NK-92 treated with Interleukin-12 subunit alpha and Interleukin-12 subunit beta, amount 100 ng/mL, for 24 hours (cell line): Measurements from ENCODE around the gene RBM15.

Experiments
- DNase-seq: peaks from one replicate; lab custom pipeline; 2025; lab: John Stamatoyannopoulos, UW

Gene RBM15, protein sequence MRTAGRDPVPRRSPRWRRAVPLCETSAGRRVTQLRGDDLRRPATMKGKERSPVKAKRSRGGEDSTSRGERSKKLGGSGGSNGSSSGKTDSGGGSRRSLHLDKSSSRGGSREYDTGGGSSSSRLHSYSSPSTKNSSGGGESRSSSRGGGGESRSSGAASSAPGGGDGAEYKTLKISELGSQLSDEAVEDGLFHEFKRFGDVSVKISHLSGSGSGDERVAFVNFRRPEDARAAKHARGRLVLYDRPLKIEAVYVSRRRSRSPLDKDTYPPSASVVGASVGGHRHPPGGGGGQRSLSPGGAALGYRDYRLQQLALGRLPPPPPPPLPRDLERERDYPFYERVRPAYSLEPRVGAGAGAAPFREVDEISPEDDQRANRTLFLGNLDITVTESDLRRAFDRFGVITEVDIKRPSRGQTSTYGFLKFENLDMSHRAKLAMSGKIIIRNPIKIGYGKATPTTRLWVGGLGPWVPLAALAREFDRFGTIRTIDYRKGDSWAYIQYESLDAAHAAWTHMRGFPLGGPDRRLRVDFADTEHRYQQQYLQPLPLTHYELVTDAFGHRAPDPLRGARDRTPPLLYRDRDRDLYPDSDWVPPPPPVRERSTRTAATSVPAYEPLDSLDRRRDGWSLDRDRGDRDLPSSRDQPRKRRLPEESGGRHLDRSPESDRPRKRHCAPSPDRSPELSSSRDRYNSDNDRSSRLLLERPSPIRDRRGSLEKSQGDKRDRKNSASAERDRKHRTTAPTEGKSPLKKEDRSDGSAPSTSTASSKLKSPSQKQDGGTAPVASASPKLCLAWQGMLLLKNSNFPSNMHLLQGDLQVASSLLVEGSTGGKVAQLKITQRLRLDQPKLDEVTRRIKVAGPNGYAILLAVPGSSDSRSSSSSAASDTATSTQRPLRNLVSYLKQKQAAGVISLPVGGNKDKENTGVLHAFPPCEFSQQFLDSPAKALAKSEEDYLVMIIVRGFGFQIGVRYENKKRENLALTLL

DNA sequence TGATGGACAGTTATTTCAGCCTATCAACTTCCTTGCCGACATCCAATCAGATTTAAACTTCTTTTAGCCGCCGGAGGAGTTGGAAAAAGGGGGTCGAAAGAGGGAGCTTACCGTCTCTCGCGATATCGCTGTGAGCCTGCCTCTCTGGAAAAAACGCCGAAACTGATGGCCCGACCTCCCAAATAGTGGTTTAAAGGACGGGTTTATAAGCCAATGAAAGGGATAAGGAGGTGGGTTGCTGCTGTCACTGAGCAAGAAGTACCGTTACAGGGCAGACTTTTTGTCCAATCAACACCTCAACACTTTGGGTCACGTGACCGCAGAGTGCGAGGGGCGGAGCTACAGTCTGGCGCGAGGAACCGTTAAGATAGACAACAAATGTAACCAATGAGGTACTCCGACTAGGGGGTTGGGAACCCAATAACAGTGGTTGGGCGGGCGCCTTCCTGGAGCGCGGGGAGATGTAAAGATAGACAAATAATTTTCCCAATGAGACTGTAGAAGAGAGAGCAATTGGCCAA lies at the start of gene RBM15:
TSS of gene RBM15 (plus strand) at position 492 of the 521 bp plus-strand sequence. CDS start at position 521, 29 bp downstream.
- peak; percentile 97 for DNase-seq

DNA sequence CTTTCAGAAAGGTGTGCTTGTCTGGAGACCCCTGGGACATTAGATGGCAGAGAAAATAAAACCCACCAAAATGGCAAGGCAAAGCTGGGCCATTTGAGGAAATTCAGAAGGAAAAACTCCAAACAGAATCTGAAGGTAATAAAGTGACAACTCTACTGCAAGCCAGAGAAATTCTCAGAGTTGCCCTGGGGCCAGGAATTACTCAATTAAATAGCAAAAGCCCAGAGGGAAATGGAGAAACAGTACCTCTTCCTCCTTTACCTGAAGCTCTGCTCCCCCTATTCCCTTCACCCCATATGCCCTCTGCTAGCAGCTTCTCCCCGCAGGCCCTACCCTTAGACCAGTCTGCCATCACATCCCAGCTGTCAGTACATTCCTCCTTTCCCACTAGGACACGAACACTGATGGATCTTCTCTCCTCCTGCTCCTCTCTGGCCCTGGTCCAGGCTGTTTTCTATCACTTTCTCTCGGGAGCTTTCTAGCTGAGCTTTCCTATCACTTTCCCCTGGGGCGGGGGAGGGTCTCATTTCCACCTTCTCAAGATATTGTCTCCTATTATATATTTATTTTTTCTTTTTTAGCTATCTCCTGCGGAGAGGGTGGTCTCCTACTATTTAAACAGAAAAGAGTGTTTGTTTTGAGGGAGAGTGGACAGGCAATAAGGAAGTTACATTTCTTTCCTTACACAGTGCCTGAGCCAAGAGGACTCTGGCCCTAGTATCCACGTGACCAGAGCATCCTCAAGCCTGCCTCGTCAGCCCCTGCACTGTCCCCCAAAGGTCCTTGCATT lies 47.7 kb upstream of the RBM15 start:
- DNase-seq, result no peak

DNA sequence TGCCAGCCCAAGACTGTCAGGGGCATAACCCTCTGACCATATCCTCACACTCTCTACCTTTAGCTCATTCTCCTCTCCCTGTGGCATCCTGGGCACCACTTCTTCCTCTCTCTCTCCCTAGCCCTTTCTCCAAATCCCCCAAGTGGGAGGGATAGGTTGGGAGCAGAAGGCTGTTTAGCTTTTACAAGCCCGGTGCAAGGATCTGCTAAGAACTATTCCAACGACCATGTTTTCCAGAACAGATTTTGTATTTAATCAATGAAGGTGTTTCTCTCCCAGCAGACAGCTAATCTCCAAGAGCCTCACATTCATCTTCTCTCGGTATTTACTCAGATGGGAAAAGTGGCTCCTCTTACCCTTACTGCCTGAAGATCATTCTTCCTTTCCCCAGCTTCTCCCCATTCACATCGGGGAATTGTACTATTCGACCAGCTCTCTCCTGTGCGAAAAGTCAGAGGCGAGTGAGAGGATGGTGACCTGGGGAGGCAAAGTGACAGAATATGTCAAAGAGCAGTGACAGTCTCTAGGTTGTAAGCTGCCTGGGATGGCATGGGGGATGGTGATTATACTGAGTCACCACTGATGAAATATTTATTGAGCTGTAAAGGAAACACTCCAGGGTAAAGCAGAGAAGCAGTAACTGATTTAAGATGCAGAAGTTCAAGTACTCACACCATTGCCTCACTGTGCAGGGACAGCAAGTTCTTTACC lies 47.0 kb upstream of the RBM15 start:
- DNase-seq, result no peak

DNA sequence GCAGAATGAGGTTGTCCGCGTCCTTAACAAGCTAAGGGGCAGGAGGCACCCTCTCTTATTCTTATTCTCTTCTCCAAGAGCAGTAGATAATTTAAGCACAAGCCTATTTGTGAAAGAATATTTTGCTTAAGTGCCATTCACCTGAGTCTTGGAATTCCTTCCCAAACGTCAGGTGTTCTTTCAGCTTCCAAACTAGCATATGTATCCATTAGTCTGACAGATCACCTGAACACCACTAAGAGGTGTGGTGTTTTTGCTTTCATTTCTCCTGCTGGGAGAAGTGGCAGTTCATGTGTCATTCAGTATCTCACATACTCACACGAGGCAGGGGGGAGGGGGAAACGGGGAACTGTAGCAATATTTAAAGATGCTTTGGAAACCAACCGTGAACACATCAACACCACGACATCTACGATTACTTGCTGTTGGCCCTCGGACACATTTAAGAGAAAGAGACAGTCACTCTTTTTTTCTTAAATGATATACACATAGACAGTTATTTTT lies 45.5 kb upstream of the RBM15 start:
- no peak for DNase-seq

DNA sequence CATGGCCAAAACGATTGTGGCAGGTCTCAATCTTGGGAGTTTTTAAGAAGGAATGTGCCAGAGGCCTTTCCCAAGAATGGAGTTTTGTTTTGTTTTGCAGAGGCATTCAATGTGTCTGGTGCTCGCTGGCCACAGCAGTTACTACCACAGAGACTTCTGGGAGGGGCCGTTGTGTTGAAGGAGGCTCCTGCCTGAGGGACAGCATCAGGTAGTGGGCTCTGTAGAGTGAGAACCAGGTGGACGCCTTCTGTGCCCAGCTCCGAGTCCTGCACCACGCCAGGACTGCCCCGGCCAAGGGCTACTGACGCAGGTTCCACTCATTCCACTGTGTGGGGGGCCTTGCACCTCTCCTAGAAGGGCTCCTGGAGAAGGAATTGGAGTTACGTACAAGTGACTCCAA lies 44.9 kb upstream of the RBM15 start:
- no peak for DNase-seq

DNA sequence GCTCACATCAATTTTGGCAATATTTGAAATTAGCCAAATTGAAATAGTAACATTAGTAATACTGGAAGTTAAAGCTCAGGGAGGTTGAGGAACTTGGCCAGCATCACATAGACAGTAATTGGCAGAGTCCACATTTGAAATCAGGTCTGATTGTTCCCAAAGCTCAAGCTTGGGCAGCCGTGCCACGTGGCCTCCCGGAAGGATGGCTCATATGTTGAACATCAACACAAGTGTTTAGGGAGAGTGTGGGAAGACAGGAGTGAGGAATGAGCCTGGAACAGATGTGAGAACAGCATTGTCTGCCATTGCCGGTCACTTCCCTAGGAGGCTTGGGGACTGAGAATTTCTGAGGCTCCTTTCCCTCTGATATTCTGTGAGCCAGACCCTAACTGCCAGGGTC lies 40.2 kb upstream of the RBM15 start:
- DNase-seq, result no peak

DNA sequence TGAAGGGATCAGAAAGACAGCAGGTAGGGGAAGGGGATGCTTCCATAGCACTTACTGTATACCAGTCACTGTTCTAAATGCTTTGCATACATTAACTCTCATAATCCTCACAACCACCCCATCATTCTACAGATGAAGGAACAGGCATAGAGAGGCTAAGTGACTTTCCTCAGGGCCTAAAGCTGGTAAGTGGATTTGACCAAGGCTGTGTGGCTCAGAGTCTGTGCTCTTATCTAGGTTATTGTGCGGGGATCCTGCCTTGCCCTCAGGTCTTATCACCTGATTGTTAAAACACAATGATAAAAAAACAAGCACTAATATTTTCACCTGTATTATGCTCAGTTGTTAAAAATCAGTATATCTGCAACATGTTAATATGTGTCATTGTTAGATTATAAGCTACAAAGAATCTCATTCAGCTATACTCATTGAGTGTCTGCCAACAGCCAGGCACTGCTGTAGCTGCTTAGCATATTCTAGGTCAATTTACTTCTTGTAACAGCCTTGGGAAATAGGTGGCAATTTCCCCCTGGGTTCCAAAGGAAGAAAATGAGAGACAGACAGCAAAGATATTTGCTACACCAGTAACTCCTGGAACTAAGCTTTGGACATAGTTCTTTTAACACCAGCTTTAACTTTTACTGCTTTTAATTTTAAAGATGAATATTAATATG lies 38.6 kb upstream of the RBM15 start:
- no peak for DNase-seq

DNA sequence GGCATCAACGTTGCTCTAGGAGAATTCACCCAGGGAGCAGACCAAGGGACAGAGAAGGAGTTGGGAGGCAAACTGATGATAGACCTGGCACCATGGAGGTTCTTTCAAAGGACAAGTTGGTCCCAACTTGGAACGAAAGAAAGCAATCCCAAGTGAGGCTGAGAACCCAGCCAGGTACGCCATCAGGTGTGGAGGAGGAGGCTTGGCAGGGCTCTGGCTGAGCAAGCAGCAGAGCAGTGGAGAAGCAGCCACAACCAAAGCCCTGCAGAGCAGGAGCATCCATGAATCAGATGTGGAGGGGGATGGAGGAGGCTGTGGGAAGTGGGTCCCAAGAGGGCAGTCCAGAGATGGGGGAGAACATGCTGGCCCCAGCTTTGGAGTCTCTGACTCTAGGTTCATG lies 36.3 kb upstream of the RBM15 start:
- no peak for DNase-seq

DNA sequence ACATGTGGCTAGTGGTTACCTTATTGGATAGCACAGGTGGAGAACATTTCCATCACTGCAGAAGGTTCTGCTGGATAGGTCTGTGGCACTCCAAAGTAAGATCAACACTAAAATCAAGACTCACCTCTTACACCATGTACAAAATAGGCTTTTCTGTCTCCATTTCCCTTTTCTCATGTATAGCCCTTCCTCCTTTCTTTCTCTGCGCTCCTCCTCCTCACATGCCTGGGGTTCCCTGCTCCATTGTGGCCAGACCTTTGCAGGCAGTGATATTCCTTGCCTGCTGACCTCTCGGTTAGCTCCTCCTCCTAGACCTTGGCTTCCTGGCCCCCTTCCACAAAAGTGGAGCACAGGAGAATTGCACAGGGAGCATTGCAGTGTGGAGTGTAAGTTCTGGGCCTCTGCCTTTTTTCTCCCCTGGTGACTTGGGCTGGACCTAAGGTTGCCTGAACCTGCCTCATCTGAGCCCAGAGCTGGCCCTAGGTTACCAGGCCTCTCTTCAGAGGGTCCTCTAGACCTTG lies 33.2 kb upstream of the RBM15 start:
- DNase-seq, result no peak

DNA sequence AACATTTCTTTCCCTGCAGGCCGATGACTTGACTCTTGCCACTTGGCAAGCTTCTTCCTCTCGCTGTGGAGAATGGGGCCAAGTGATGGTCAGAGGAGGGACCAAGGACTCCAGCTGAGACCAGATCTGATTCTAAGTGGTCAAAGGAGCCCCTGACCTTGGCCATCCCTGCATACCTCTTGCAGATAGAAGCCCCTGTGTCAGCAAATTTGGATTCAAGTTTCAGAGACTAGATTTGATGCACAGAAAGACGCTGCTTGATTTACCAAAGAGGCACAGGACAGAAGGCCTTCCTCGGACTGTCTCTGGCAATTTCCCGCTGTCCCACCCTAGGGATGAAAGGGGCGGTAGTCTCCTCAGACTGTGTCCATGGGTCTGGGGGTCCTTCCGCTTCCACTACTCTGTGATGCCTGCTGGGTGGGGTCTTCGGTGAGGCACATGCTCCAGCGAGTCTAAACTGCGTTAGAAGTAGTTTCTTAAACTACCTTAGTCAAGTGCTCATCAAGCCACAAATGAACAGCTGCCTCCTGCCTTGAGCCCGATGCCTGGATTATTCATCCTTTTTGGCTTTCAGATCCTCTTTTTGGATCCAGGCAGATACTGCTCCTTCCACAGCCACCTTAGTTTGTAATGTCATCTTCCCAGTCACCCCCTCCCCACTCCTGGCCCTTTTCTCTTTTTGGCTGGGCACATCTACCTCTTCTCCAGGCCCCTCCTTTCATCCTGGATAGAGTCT lies 31.8 kb upstream of the RBM15 start:
- no peak for DNase-seq

DNA sequence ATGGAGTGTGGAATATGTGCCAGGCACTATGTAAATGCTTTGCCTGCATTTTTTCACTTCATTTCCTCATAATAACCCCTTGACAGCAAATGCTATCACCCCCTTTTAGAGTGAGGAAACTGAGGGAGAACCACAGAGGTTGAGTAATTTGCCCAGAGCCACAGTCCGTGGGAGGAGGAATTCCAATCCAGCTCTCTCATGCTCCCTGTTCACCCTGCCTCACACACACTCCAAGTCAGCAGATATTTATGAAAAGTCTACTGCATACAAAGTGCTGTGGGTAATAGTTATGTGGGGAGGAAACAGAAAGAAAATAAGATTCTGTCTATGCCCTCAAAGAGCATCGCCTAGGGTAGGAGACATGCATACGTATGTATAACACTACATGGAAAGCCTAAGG lies 30.9 kb upstream of the RBM15 start:
- DNase-seq, result no peak

DNA sequence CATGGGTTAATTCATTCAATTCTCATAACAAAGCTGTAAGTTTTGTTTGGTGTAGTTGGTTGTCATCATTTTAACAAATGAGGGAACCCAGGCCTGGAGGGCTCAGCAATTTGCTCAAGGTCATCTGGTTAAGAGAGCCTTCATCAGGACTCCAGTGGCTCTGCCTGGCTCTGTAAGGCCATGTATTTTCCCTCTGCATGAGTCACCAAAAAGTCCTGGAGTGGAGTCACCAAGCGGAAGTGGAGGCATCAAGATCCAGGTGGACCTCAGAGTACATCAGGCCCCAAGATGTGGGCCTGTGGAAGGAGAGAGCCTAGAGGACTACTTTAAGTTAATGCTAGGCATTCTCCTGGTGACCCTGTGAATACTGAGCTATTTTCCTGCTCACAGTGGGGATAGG lies 30.0 kb upstream of the RBM15 start:
- DNase-seq, result no peak

DNA sequence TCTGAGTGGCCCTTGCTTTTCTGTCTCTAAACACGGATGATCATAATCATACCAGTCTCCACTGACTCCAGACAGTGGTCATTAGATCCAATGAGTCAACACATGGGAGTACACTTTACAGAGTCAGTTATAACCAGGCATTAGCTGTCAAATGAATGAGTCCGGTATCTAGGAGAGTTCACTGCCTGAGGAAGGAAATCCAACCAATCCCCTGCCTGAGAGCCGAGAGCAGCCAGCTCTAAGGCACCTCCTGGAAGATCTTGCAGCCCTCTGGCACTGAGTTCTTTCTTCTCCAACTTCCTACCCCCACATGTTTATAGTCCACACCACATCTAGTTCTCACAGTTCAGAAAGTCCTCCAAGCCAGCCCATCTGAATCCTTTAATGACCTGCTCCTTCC lies 29.4 kb upstream of the RBM15 start:
- DNase-seq, result no peak

DNA sequence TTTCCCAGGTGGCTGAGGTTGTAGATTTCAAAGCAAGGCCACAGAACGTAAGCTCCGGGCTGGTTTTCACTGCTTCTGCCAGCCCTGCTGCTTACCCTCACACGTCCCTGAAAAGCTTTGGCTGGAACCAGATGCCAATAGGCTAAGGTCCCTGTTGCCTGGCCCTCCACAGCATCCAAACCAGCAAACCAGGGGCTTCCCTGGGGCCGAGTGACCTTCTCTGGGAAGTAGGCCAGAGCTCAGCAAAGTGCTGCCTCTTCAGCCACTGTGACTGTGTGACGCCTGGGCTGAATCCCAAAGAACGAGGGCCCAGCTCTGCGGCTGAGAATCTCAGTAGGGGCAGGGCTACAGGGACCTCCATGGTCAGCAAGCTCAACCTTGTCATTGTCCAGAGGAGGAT lies 28.9 kb upstream of the RBM15 start:
- no peak for DNase-seq

DNA sequence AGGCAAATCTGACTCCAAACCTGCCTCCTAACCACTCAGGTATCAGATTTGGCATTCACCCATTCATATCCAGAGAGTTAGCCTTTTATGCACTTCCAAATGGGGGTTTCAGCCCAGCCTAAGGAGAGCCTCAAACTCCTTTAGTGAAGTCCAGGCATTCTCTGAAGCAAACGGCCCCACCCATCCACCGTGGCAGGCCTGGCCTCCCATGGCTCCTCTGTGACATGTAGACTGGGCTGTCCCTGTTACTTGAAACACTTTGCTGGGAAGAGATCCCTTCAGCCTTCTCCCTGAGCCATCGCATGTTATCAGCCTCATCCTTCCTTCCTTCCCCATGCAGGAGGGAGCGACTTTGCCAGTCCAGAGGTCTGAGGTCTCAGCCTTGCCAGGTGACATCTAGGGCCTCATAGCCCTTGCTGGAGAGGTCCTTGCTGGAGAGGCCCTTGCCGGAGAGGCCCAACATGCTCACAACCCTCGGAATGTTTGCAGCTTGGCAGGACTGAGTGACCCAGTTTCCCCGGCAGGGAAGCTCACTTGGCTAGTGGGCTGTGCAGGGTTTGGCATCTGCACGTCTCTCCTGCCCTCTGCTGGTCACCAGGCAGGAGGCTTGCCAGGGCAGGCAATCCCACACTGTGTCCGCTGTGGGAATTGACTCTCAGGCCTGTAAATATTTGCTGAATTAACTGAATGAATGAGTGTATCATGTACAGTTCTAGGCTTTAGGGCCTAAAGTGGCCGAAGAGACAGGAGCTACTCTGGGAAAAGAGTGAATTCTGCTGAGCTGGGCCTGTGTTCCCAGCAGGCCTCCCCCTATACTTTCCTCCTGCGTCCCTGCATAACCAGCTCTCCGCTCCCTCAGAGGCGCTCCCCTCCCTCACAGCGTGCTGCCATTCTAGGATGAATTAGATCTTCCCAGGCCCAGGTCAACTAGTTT lies 26.7 kb upstream of the RBM15 start:
- peak; percentile 29 for DNase-seq

DNA sequence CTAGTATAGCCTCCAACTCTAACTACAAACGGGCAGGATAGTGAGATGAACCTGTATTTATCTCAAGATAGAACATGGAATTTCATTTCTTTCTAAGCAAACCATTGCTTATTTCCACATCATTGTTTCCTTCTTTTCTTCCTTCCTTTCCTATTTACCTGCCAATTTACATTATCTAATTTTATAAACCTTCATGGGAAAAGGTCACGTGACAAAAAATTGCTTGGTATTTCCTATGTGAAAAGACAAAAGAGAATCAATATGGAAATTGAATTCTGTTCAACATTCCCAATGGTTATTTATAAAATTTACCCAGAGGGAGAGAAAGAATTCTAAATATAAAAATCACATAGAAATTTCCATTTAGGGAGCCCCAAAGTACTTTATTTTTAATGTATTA lies 22.4 kb upstream of the RBM15 start:
- no peak for DNase-seq

DNA sequence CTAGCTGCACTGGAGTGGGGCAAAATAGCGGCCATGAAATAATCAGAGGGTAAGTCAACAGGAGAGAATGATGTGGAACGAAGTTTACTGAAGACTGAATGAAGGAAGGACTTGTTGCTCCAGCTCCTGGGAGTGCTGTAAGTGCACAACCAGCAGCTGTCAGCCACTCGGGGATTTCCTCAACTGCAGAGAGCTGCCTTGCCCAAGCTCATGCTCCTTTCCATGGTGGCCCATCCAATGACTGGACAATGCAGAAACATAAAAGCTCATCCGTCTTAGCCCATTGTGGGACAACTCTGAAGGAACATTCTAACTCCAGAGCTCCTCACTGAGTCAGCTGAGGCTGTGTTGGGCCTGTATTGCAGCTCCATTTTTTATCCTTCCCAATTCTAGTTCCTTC lies 21.1 kb upstream of the RBM15 start:
- no peak for DNase-seq
